HTERT RPE-1 (cell line): Measurements from ENCODE around the gene FNDC3B.

Source experiments
- in situ Hi-C: fragments of 300-500 bp; cut with MboI; formaldehyde crosslinking; loops from 4 replicates; pipeline ENCODE4 v1.14.3; 2020; ENCODE audit warnings: low sequenced_read_pairs

Gene FNDC3B

DNA sequence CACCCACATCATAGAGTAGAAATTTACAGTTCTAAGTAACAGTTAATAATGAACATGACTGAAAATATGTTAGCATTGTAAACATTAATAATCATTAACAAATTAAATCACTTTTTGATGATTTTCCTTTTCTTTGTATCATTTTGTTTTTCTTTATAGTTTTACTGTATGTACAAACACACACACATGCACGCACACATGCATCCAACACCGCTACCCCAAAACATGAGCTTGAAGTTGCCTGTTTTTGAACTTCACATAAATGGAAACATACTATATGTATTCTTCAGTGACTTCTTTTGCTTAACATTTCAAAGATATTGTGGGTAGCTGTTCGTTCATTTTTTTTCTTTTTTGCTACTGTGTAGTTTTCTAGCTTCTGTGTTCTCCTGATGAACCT lies 123.9 kb downstream of the FNDC3B start:
- in situ Hi-C loops, result no loop called here

DNA sequence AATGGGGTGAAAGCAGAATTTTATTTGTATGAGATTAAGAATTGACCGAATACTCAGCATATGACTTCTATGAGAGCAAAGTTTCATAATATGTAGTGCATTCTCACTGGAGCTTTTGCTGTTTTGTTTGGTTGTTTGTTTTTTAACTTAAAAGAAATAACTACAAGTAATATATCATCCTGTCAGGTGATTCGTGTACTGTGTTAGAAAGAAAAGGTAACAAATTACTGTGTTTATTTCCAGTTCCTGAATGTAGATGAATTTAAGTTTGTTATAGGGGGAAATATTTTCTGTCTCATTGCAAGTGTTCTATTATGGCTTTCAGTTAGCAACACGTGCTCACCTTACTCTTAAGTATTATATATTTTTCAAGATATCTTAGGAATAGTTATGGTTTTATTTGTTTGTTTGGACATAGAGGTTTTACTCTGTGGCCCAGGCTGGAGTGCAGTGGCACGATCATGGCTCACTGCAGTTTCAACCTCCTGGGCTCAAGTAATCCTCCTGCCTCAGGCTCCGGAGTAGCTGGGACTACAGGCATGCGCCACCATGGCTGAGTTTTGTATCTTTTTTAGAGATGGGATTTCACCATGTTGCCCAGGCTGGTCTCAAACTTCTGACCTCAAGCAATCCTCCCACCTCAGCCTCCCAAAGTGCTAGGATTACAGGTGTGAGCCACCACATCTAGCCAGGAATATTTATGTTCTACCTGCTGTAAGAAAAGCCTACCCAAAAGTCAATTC lies 125.4 kb downstream of the FNDC3B start:
- in situ Hi-C loops, result no loop called here

DNA sequence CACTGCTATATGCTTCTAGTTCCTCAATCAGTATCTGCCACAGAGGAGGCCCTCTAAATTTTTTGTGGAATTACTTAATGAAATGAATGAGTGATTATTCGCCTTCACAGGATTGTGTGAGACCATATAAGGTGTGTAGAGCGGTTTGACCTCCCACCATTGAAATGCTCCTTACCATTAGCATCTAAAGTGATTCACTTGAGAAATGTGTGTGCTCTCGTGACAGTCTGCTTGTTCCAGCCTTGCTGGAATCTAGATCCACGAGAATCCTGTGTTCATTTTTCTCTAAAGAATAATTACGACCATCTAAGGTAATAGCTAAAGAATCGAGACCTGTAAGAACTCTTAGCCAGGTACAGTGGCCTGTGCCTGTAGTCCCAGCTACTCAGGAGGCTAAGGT lies 126.9 kb downstream of the FNDC3B start:
- in situ Hi-C loops, result no loop called here

DNA sequence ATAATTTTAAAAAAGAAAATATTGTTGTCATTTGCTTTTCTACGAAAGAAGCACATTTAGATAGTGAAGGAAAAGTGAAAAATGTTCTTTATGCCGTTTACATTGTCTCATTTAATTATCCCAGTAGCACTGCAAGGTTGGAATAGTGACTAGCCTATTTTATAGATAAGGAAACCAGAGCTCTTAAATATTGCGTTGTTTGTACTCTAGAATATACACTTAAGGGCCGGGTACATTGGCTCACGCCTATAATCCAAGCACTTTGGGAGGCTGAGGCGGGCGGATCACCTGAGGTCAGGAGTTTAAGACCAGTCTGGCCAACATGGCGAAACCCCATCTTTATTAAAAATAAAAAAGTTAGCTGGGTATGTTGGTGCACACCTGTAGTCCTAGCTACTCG lies 127.5 kb downstream of the FNDC3B start:
- in situ Hi-C loops, result no loop called here

DNA sequence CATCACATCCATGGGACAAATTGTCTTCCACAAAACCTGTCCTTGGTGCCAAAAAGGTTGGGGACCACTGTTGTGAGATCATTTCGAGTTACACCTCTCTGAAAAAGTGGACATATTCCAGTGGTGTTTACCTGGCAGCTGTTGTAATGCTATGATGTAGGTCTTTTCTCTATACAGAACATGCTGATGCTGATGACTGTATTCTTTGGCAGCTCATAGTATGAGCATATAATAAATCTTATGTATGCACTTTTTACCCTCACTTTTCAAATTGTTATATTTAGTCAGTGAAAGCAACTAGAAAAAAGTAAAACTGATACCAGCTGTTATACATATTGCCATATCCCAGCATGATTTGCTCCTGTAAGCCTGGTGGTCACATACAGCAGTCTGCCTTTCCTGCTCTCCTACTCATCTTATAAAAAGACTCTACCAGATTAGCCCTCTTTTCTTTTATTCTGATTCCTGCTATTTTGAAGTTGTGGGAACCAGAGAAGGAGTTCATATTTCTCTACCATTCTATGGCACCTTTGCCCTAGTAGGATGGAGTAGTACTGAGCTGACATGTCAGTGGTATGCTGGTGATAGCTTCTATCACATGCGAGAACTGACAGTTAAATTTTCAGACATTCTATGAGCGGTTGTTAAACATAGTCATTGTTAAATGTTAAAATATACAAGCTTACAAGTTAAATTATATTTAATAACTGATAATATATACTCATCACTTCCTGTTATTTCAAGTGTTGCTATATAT lies 128.7 kb downstream of the FNDC3B start:
- in situ Hi-C loops, result no loop called here

DNA sequence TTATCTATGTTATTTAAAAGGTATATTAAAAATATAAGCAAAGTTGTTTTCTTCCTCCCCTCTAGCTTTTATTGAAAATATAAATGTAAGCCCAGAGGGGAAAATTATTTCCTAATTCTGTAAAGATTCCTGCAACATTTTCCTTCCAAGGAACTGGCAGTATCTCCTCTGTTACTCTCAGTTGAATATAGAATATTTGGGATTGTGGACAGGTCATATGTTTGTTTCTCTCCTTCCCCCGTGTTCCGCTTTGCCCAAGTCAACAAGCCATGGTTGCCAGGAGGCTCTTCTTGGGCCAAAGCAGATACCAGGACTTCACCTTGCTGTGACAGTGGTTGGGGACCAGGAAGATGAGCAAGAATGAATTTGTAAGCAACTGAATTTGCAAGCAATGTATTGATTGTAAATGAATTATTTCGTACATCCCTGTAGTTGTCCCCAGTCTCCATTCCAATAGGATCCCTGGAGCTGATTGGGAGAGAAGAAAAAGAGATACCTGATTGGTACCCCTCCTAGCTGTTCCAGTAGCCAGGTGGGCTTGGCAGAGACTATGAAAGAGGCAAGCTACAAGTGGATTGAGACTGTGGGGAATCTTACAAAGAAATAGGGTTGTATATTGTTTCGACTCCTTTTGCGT lies 130.8 kb downstream of the FNDC3B start:
- in situ Hi-C loops, result no loop called here

DNA sequence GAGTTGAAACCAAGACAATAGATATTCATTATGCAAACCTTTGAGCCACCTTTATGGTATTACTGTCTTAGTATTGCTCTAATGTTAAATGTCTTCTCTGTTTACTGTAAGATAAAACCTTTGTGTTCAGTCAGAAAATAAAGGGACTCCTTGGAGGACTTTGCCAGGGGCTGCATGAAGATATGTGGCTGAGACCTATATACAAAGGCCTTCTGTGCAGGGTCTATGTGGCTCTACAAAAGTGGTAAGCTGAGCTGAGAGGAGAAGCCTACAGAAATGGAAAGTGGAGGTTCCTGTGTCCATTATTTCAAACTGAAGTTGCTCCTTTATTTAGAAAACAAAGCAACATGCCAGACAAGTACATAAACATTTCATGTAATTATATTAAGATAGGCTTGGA lies 131.5 kb downstream of the FNDC3B start:
- in situ Hi-C loops, result no loop called here

DNA sequence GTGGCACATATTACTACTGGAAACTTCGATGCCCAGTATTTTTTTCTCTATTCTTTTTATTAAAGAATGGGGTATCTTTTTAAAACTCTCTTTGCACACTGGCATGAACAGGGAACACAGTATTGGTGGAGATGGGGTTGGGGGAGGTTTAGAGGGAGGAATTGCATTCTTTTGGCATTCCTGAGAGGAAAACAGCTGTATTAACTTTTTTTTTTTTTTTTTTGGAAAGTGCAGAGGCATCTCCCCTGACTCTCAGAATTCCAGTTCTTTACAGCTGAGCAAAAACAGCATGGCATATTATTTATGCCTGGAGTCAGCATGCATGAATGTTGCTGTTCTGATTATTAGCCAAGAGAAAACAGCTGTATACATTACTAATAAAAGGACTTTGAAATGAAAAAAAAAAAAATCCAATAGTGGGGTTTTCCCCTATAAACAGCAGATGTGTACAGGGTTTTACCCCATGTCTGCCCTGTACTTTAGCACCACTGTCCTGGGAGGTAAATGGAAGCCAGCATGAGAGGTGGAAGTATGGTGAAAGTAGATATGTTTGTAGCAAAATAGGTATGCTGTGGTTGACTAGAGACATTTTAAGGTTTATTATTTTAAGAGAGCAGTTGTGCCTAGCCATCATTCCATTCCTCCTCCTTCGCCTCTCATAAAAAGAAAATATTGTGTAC lies 132.2 kb downstream of the FNDC3B start:
- in situ Hi-C loops, result no loop called here

DNA sequence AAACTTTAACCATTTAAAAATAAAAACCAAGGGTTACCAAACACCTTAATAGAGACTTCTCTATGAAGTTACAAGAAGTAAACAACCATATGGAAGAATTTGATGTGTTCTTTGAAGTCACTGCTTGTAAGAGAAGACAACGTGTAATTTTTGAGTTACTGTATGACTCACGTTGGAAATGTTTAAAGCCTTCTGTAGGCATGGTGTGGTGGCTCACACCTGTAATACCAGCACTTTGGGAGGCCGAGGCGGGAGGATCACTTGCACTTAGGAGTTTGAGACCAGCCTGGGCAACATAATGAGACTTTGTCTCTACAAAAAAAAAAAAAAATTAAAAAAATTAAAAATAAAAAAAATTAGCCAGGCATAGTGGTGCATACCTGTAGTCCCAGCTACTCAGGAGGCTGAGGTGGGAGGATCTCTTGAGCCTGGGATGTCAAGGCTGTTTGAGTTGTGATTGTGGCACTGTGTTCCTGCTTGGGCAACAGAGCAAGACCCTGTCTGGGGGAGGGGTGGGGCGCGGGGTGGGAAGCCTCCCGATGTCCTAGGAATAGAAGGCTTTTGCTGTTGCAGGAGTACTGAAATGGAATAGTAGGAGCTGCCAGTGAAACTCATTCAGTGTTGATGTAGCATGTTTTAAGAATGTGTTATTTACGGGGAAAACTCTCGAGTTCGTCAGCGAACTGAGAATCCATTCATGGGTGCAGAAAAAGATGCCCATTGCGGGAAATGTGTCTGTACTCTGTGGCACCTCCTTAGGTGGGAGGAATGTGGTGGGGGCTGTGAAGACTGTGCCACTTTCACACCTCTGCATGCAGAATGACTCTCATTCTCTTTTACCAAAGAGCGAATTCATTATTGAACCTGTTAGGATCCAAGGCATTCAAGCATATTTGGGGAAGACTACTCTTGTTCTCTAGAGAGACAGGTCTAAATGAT lies 134.2 kb downstream of the FNDC3B start:
- in situ Hi-C loops, result no loop called here

DNA sequence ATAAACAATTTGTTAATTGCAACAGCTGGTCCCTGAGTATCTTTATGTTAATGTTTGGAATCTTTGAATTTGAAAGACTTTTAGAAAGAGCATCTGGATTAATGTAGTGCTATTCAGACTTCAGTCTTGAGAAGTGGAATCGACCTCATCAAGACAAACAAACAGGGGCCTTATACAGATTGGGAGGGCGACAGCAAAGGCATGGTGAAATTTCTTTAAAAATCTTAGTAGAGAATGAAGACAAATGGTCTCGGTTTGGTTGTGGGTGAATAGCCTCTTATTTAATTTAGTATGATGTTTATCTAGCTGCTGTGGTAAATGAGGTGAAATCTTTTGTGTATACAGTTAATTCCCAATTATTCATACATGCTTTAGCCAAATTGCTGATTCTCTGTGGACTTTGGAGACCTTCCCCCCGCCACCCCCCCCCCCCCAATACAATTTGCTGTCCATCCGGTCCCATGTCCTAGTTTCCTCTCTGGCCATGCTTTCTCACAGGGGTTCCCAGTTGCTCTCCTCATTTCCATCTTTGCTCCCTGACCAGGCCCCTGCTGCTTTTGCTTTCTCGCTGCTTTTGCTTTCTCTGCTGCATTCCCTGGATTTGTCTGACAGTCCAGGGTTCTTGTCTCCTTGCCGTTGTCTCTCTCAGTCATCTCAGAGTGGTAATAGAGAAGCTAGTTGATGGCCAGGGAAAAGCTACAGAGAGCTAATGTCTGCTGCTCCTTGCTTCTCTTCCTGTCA lies 135.3 kb downstream of the FNDC3B start:
- in situ Hi-C loops, result no loop called here

DNA sequence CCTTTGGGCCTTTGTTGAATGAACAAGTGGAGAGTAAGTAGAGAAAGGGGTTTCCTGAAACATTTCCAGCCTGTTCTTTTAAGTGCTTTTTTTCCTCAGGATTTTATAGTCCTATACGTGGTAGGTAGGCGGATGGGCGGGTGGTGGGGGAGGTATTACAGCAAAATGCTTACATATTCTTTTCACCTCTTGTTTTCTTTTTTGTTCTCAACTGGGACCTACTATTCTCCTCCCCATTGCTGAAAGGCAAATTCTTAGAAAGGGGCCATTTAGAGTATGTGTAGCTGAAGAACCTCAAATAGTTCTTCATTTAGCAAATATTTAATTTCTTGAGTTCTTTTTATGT lies 135.8 kb downstream of the FNDC3B start:
- in situ Hi-C loops, result no loop called here

DNA sequence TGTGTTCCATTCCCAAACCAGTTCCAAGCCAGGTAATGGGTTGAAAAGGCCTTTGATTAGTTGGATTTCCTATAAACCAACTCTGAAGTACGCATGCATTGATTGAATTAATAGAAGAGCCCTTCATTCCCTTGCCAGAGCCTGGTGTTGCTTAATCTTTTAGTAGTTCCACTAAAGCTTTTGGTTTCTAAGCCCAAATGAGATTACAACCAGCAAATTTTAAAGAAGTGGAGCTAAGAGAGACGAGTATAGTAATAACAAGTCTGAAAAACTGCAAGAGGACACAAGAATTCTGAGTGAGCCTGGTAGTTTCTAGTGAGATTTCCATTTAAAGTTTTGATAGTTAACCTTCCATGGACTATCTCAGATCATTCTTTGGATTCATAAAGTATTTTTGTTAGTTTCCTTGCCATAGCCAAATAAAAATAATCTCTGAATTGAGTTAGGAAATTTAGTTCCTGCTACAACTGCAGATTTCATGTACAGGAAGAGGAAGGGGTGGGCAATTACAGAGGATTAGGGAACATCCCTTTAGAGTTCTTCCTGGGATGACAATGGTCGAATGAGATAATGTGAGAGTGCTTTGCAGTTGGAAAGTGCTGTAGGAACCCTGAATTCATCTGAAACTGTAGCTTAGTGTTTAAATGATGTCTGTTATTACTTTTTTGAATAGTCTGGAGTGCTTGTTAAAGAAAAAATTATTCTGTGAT lies 136.8 kb downstream of the FNDC3B start:
- in situ Hi-C loops, result no loop called here

DNA sequence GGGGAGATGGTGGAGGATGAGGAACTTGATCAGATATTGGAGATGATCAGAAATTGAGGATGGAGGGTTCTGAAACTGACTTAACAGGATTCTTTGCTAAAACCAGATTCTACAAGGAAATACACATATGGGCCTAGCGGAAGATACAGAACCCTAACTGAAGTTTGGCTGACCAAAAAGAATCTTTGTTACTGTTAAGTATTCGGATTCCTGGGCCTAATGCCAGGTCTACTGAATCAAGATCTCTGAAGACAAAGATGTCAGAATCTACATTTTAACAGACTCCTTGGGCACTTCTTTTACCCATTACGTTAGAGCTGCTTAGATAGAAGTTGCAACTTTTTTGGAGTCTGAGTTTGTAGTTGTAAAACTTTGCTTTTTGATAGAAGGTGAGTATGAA lies 137.7 kb downstream of the FNDC3B start:
- in situ Hi-C loops, result no loop called here

DNA sequence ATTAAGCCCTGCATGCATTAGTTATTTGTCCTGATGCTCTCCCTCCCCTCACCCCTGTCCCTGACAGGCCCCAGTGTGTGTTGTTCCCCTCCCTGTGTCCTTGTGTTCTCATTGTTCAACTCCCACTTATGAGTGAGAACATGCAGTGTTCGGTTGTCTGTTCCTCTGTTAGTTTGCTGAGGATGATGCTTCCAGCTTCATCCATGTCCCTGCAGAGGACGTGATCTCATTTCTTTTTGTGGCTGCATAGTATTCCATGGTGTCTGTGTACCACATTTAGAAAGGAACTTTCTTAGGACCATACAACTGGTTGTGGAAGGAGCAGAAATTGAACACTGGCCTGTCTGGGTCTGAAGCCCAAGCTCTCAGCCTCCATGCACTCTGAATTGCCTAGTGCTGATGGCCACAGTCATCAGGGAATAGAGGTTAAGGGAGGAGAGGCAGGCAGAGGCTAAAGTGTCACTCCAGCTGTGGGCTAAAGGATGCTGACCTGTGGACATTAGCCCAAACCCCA lies 138.5 kb downstream of the FNDC3B start:
- in situ Hi-C loops, result no loop called here

DNA sequence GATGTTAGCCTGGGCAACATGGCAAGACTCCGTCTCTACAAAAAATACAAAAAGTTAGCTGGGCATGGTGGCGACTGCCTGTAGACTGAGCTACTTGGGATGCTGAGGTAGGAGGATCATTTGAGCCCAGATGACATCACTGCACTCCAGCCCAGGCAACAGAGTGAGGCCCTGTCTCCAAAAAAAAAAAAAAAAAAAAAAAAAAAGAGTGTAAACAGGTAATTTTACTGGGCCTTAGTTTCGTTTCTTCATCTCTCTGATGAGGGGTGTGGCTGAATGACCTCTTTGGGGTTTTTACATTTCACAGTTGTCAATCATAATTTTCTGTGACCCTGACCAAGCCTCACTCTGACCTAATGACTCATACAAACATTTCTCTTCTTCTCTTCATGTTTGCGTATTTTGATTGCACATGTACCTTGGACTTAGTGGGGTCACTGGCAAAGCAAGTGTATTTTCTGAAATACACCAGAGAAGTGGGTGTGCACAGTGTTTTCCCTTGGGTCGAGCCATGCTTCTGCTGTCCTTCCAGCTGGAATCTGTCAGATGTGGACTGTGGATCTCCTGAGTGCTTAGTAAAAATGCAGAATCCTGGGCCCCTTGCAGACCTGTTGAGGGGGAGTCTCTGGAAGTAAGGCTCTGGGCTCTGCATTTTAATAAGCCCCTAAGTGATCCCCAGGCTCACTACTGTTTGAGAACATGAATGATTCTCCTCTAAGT lies 140.5 kb downstream of the FNDC3B start:
- in situ Hi-C loops, result no loop called here

DNA sequence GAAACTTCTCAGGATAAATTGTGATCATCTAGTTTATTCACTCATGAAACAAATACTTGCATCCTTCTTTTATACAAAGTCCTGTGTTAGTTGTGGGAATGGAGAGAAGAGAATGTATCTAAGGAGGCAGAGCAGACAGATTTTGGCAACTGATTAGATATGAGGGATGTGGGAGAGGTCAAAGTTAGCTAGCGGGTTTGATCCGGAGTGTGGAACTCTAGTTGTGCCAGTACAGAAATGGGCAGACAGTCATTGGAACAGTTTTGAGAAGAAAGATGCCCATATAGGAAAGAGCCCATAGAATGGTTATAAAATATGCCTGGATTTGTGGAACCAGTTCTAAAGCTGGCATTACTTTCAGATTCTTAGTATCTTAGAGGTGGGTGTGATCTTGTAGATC lies 141.1 kb downstream of the FNDC3B start:
- in situ Hi-C loops, result no loop called here

DNA sequence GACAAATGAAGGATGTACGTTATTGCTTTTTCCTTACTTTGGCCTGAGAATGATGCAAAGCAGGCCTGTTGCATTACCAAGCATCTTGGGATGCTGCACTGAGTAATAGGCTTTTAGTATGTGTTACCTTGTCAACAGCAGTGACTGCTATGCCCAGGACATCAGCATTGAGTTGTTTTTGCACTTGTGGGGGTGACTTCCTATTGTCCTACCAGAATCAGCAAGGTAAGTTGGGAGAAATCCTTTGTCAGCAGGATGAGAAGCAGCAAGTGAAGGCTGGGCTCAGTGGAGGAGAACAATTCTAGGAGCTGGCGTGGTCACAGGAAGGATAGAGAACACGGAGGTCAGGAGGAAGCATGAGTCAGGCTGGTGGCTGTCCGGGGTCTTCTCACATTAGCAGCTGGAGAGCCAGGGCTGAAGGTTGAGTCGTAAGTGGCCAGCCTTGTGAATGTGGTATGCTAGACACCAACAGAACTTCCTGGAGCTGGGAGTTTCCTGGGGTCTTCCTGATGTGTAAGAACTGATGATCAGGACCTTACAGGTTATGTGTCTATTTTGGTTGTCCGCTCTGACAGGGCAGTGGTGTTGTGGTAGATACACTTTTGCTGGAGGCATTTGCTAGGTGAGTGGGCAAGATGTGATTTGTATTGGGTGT lies 142.7 kb downstream of the FNDC3B start:
- in situ Hi-C loops, result no loop called here

DNA sequence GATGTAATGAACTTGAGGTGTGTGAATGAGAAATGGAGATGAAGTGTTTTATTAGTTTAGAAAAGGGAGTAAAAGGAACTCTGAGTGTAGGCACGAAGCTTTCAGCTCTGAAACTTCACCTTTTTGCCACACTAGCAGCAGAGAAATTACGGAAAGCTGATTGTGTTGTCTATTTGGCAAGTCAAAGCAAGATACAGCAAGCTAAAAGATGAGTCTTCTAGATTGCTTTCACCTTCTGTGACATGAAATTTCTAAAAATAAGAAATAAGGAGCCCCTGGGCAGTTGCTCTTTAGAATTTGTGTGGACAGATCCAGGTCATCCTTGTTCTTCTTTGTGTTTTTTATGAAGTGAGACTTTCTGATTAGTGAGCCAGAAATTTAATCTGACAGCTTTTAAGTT lies 143.4 kb downstream of the FNDC3B start:
- in situ Hi-C loops, result no loop called here
